HL-60 (cell line): ENCODE measurements around the gene ZBTB47.

Source experiments
- DNase-seq, 2 experiments: peaks; one replicate each; pipeline ENCODE4 v3.0.0-alpha.2; 2010 to 2020; ENCODE audit warnings: low read depth in 1 of 2, low spot score in 1 of 2
- H3K27ac ChIP-seq: fragments of 250-450 bp; sonication (Bioruptor Pico); replicated peaks from 2 replicates; pipeline ENCODE4 v1.5.1; 2020; ENCODE audit warnings: mild to moderate bottlenecking, moderate library complexity
- H3K27me3 ChIP-seq: fragments of 250-450 bp; sonication (Bioruptor Pico); 2 replicates; pipeline ENCODE4 v1.5.1; 2021; ENCODE audit warnings: mild to moderate bottlenecking, moderate library complexity; ENCODE audit not compliant: insufficient read depth, poor library complexity, severe bottlenecking
- H3K4me3 ChIP-seq: replicated peaks from 2 replicates; pipeline ENCODE4 v1.5.1; 2011; ENCODE audit warnings: mild to moderate bottlenecking, control low read depth, low read length; ENCODE audit not compliant: insufficient read depth
- CTCF ChIP-seq: IDR thresholded peaks from one replicate; pipeline ENCODE4 v1.5.1; 2011; ENCODE audit warnings: low read length, control low read depth, inconsistent platforms; ENCODE audit not compliant: insufficient read depth
- GABPA ChIP-seq: IDR thresholded peaks from 2 replicates; pipeline ENCODE4 v1.6.1; 2012; ENCODE audit warnings: low read depth
- POLR2AphosphoS5 ChIP-seq: IDR thresholded peaks from 2 replicates; pipeline ENCODE4 v1.6.1; 2012; ENCODE audit warnings: low read depth
- REST ChIP-seq: IDR thresholded peaks from 2 replicates; pipeline ENCODE4 v1.6.1; 2012; ENCODE audit warnings: low read depth; ENCODE audit not compliant: insufficient replicate concordance
- SPI1 ChIP-seq: IDR thresholded peaks from 2 replicates; pipeline ENCODE4 v1.6.1; 2012; ENCODE audit warnings: low read depth, mild to moderate bottlenecking, borderline replicate concordance

Gene ZBTB47

GRCh38 chr3:42713747-42714146 lies 60.2 kb downstream of the ZBTB47 start:
- H3K4me3 ChIP-seq, result no peak overlapping the region
- TF ChIP-seq SPI1, result no peak
- no peak for TF ChIP-seq CTCF
- TF ChIP-seq REST, result no peak
- no peak for TF ChIP-seq GABPA
- no peak for TF ChIP-seq POLR2AphosphoS5
- no peak overlapping the region for H3K27ac ChIP-seq

GRCh38 chr3:42714171-42714852 lies 60.8 kb downstream of the ZBTB47 start:
- Histone ChIP-seq H3K27ac (no peak overlapping the region), H3K27me3 (no peaks in the 10 kb centered on the region), H3K4me3 (no peak overlapping the region)
- DNase-seq, result no peak
- no peak for TF ChIP-seq GABPA
- no peak for TF ChIP-seq REST

More at GRCh38 chr3:42713747-42714146, 60.2 kb downstream of the ZBTB47 start:
- DNase-seq, result no peak
- no peaks in the 10 kb centered on the region for H3K27me3 ChIP-seq
